ENCODE data around the gene GRWD1.

GRCh38 chr19:48415806-48416221 lies 30.0 kb upstream of the GRWD1 start:
- TF ChIP-seq CTCF (IDR thresholded peaks at IDR 0.05 in 4 of 5, conservative IDR thresholded peaks at IDR 0.05 in 1 of 5) (no peak), POLR2A (IDR thresholded peaks at IDR 0.05) (no peak)

All from gastrocnemius medialis (tissue), 4 donors.